Mucosa of descending colon (tissue), 3 donors: ENCODE measurements around the gene SLC38A1. TPM values are rescaled to one million over a fixed set of nuclear protein-coding genes. Genes with fewer than 3 reads are reported as not detected.

Experiments
- ATAC-seq: fragments of 200-7000 bp; cut with Tn5 transposase; one replicate; pipeline ENCODE4 v1.9.1; 2020; ENCODE audit warnings: mild to moderate bottlenecking, moderate library complexity
- DNase-seq, 3 donors: peaks; one replicate each; pipeline ENCODE4 v3.0.0-alpha.2; 2020
- H3K36me3 ChIP-seq: fragments of 200-600 bp; one replicate; pipeline ENCODE4 v1.8.0; 2021; ENCODE audit warnings: low read depth, mild to moderate bottlenecking
- H3K4me1 ChIP-seq: fragments of 200-600 bp; one replicate; pipeline ENCODE4 v1.8.0; 2021; ENCODE audit warnings: low read depth, mild to moderate bottlenecking
- H3K4me3 ChIP-seq: fragments of 200-600 bp; one replicate; pipeline ENCODE4 v1.8.0; 2021; ENCODE audit warnings: mild to moderate bottlenecking
- H3K9me3 ChIP-seq: fragments of 200-600 bp; one replicate; pipeline ENCODE4 v1.8.0; 2021; ENCODE audit warnings: mild to moderate bottlenecking
- intact Hi-C, 2 donors: fragments of 100-400 bp; cut with DNase I in 1 of 2; cut with micrococcal nuclease in 1 of 2; formaldehyde crosslinking; loops; one replicate each; pipeline versions ENCODE4 v1.11.0 to v1.11.1; 2022; cut with DNase I, micrococcal nuclease
- total RNA-seq, 3 donors: library from RNA; stranded (reverse); fragmentation: NEBNext Ultra II Directional in 2 of 3; extraction: Animal tissue kit (Norgen Biotek cat#: 25700) in 2 of 3; gene quantifications; one replicate each; pipeline versions ENCODE4 v1.2.1 to v1.2.4, GENCODE V29; 2021 to 2023
- TF ChIP-seq, protein P1 (sequence below): fragments of 200-600 bp; IDR thresholded peaks from one replicate; pipeline ENCODE4 v1.8.0; 2022; ENCODE audit warnings: antibody characterized with exemption, mild to moderate bottlenecking
- donor health status: DM: no; HTN: no; CAD: no; lungs with moderate emphysema.
- donor health status: DM: no; HTN: no; CAD: no.
- donor health status: DM: no; HTN: yes; CAD: no.

SLC38A1 gene
- total RNA-seq, 3 donors from 2014 or later = 116 to 157 (median 132) TPM

DNA sequence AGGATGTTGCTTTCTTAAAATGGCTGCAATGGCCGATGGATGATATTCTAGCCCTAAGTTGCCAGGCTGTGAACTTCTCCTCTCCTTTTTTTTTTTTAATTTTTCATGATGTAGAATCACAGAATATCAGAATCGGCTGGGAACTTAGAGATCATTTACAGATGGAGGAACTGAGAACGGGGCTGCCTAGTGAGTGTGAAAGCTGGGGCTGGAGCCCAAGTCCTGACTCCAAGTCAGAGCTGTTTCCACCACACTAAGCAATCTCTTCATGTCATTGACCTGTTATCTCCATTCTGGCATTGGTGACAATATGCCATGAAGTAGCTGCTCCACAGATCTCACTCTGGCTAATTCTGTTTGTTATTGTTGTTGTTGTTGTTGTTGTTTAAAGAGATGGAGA, 121.7 kb downstream of the SLC38A1 start:
- DNase-seq (no peak), ATAC-seq (no peak)
- H3K9me3 ChIP-seq = no peaks in the 10 kb centered on the region
- TF ChIP-seq, protein P1, sequence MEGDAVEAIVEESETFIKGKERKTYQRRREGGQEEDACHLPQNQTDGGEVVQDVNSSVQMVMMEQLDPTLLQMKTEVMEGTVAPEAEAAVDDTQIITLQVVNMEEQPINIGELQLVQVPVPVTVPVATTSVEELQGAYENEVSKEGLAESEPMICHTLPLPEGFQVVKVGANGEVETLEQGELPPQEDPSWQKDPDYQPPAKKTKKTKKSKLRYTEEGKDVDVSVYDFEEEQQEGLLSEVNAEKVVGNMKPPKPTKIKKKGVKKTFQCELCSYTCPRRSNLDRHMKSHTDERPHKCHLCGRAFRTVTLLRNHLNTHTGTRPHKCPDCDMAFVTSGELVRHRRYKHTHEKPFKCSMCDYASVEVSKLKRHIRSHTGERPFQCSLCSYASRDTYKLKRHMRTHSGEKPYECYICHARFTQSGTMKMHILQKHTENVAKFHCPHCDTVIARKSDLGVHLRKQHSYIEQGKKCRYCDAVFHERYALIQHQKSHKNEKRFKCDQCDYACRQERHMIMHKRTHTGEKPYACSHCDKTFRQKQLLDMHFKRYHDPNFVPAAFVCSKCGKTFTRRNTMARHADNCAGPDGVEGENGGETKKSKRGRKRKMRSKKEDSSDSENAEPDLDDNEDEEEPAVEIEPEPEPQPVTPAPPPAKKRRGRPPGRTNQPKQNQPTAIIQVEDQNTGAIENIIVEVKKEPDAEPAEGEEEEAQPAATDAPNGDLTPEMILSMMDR = no peak
- no peaks in the 10 kb centered on the region for H3K36me3 ChIP-seq
- H3K4me1 ChIP-seq = peaks cover 3% of the 10 kb centered on the region
- intact Hi-C loops = no loop called here
- H3K4me3 ChIP-seq = no peak overlapping the region

DNA sequence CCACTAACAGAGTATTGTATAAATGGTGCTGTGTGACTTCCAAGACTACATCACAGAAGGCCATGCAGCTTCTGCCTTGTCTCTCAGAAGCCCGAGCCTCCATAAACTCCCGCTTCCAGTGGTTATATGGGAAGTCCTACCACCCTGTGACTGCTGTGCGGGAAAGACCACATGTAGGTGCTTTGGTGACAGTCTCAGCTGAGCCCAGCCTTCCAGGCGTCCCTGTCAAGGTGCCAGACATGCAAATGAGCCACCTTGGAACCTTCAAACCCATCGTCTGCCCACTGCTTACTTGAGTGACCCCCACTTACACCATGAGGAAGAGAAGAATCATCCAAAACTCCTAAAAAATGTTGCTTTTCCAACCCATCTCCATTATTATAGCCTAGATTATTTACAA, 123.0 kb downstream of the SLC38A1 start:
- Histone ChIP-seq H3K9me3 (no peaks in the 10 kb centered on the region), H3K4me3 (no peak overlapping the region)
- ATAC-seq = no peak

DNA sequence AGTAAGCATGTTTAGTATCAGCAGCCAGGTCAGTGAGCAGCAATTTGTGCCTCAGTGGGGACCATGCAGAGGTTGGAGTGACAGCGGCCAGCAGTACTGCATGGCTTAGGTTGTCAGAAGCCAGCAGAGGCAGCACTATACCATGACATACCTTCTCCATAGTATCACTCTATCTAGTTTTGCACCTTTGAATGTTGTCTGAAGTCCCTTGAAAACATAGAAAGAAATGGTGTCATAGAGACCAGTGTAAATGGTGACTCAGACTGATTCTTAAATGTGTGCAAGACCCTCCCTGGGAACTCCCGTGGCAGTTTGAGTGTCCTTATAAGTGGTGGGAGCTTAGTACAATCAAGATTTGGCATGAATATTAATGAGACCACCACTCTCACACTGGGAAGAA, 124.4 kb downstream of the SLC38A1 start:
- H3K36me3 ChIP-seq = no peaks in the 10 kb centered on the region
- TF ChIP-seq, protein P1 = no peak
- intact Hi-C loops = no loop called here
- ATAC-seq (no peak), DNase-seq (no peak)
- H3K9me3 ChIP-seq = no peaks in the 10 kb centered on the region
- H3K4me1 ChIP-seq = no peaks in the 10 kb centered on the region
- H3K4me3 ChIP-seq = no peak overlapping the region

More for the DNA sequence above, 123.0 kb downstream of the SLC38A1 start:
- TF ChIP-seq, protein P1 = no peak
- no peak for DNase-seq
- intact Hi-C loops = no loop called here
- no peaks in the 10 kb centered on the region for H3K36me3 ChIP-seq
- peaks cover 3% of the 10 kb centered on the region for H3K4me1 ChIP-seq

DNA sequence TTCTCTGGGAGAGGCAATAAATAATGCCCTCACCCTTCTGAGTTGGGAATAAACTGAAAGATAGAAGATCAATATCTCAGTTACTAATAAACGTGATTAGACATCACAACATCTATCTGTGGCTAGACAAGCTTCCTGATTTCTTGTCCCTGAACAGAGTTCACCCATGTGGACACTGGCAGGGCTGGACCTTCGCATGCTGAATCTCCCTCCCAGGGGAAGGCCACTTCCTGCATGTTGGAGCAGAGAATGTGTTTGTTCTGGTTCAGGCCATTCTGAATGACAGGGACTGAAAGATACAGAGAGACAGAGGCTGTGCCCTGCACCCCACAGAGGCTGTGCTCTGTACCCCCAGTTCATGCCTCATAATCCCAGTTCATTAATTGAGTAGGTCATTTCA, 132.6 kb downstream of the SLC38A1 start:
- intact Hi-C loops = no loop called here
- DNase-seq (no peak), ATAC-seq (peak; percentile 68)
- TF ChIP-seq, protein P1 = no peak
- Histone ChIP-seq H3K4me1 (no peaks in the 10 kb centered on the region), H3K9me3 (no peaks in the 10 kb centered on the region), H3K36me3 (no peaks in the 10 kb centered on the region), H3K4me3 (no peak overlapping the region)

DNA sequence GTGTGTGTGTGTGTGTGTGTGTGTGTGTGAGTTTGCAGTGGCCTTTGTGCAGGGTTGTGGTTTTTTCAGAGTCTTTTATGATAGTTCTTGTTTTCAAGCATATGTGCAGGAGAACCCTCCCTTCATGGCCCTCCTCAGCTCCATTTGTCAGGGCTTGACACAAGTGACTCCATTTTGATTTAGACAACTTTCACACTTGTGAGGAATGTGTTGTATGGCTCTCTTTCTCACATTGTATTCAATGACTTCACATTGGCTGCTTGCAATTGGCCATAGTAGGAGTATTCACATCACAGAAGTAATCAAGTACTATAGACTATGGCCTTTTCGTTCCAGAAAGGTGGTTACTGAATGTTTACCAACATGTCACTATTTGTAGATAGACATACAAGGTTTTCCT, 133.1 kb downstream of the SLC38A1 start:
- Histone ChIP-seq H3K4me3 (no peak overlapping the region), H3K9me3 (no peaks in the 10 kb centered on the region), H3K36me3 (no peaks in the 10 kb centered on the region), H3K4me1 (no peaks in the 10 kb centered on the region)
- ATAC-seq (no peak), DNase-seq (no peak)
- intact Hi-C loops = no loop called here
- TF ChIP-seq, protein P1 = no peak

DNA sequence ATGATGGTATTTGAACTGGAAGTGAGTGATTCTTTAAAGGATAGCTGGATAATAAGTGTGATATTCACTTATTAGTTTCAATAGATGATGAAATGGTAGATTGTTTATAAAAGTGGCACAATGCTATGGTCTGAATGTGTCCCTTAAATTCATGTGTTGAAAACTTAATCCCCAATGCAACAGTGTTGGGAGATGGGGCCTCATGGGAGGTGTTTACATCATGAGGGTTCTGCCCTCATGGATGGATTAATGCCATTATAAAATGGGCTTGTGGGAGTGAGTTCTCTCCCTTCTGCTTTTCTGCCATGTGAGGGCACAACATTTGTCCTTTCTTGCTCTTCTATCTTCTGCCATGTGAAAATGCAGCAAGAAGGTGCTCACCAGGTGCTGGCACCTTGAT, 134.0 kb downstream of the SLC38A1 start:
- intact Hi-C loops = no loop called here
- DNase-seq (no peak), ATAC-seq (no peak)
- Histone ChIP-seq H3K9me3 (no peaks in the 10 kb centered on the region), H3K4me3 (no peak overlapping the region), H3K4me1 (no peaks in the 10 kb centered on the region), H3K36me3 (no peaks in the 10 kb centered on the region)
- TF ChIP-seq, protein P1 = no peak
